Measurements from ENCODE around the gene PTPRO. TPM values are rescaled to one million over a fixed set of nuclear protein-coding genes. Genes with fewer than 3 reads are reported as not detected.

The PTPRO gene
- total RNA-seq, 1 experiment from 2014 or later, result not detected

- DNase-seq (ENCODE audit: low read depth), result no peak
Observed at GRCh38 chr12:15550793-15551192, 228.5 kb downstream of the PTPRO start.

- DNase-seq (ENCODE audit: low read depth), result no peak
Observed at GRCh38 chr12:15555446-15555845, 233.1 kb downstream of the PTPRO start.

- no peak for DNase-seq (ENCODE audit: low read depth)
Observed at GRCh38 chr12:15556411-15557102, 234.2 kb downstream of the PTPRO start.

GRCh38 chr12:15558915-15559528 lies 236.7 kb downstream of the PTPRO start:
- DNase-seq (ENCODE audit: low read depth), result peak; percentile 7

GRCh38 chr12:15561396-15561795 lies 239.1 kb downstream of the PTPRO start:
- DNase-seq (ENCODE audit: low read depth), result no peak

- no peak for DNase-seq (ENCODE audit: low read depth)
Observed at GRCh38 chr12:15562263-15562662, 240.0 kb downstream of the PTPRO start.

GRCh38 chr12:15563663-15564062 lies 241.4 kb downstream of the PTPRO start:
- DNase-seq (ENCODE audit: low read depth), result no peak

- DNase-seq (ENCODE audit: low read depth), result no peak
Observed at GRCh38 chr12:15574353-15574752, 252.0 kb downstream of the PTPRO start.

- no peak for DNase-seq (ENCODE audit: low read depth)
Observed at GRCh38 chr12:15575671-15576541, 253.6 kb downstream of the PTPRO start.

GRCh38 chr12:15580431-15580830 lies 258.1 kb downstream of the PTPRO start:
- no peak for DNase-seq (ENCODE audit: low read depth)

GRCh38 chr12:15581006-15581405 lies 258.7 kb downstream of the PTPRO start:
- no peak for DNase-seq (ENCODE audit: low read depth)

- DNase-seq (ENCODE audit: low read depth), result no peak
Observed at GRCh38 chr12:15583804-15584203, 261.5 kb downstream of the PTPRO start.

- DNase-seq (ENCODE audit: low read depth), result no peak
Observed at GRCh38 chr12:15584366-15585041, 262.2 kb downstream of the PTPRO start.

- DNase-seq (ENCODE audit: low read depth), result no peak
Observed at GRCh38 chr12:15589328-15590032, 267.2 kb downstream of the PTPRO start.

- DNase-seq (ENCODE audit: low read depth), result peak; percentile 70
Observed at GRCh38 chr12:15590180-15590826, 268.0 kb downstream of the PTPRO start.

- no peak for DNase-seq (ENCODE audit: low read depth)
Observed at GRCh38 chr12:15591811-15592210, 269.5 kb downstream of the PTPRO start.

GRCh38 chr12:15592934-15593333 lies 270.6 kb downstream of the PTPRO start:
- DNase-seq (ENCODE audit: low read depth), result no peak

- DNase-seq (ENCODE audit: low read depth), result no peak
Observed at GRCh38 chr12:15596174-15596573, 273.9 kb downstream of the PTPRO start.

GRCh38 chr12:15597125-15597830 lies 275.0 kb downstream of the PTPRO start:
- no peak for DNase-seq (ENCODE audit: low read depth)

All from HT1080 (cell line).